ENCODE results near the gene RNPC3. TPM values are rescaled to one million over a fixed set of nuclear protein-coding genes. Genes with fewer than 3 reads are reported as not detected.
A peak's percentile ranks its signal among the peaks of the same experiment; 100 is the strongest.
"Not testable (repeated sequence)": the region's sequence is repeated elsewhere in the genome, so short reads cannot be mapped to it uniquely, and the experiment has no call there.

RNPC3 gene
- total and polyA plus RNA-seq, 8 donors: 4.7 to 46.7 (median 29.4) TPM

- TF ChIP-seq EP300 (IDR thresholded peaks at IDR 0.05) (no peak), CTCF (IDR thresholded peaks at IDR 0.05) (no peak), POLR2AphosphoS5 (IDR thresholded peaks at IDR 0.05) (no peak), POLR2A (IDR thresholded peaks at IDR 0.05) (no peak)
- intact Hi-C loops (cut with DNase I; ENCODE audit: low total_unique reads): no loop called here
Observed at GRCh38 chr1:103547840-103548239, 22.3 kb downstream of the RNPC3 start.

GRCh38 chr1:103560427-103560826 lies 34.9 kb downstream of the RNPC3 start:
- H3K4me3 ChIP-seq: no peak overlapping the region
- intact Hi-C loops (cut with DNase I; ENCODE audit: low total_unique reads): no loop called here
- H3K36me3 ChIP-seq: peaks cover 0 to 22% (median 19%) of the 10 kb centered on the region in 4 donors
- no peak overlapping the region for H3K27ac ChIP-seq
- peaks cover 0 to 16% (median 7%) of the 10 kb centered on the region in 4 donors for H3K4me1 ChIP-seq
- no peaks in the 10 kb centered on the region for H3K9me3 ChIP-seq
- no peaks in the 10 kb centered on the region for H3K27me3 ChIP-seq
- no peak for DNase-seq
- TF ChIP-seq POLR2A (IDR thresholded peaks at IDR 0.05) (no peak), CTCF (IDR thresholded peaks at IDR 0.05) (no peak), EP300 (IDR thresholded peaks at IDR 0.05) (no peak), POLR2AphosphoS5 (IDR thresholded peaks at IDR 0.05) (no peak)

More at GRCh38 chr1:103547840-103548239, 22.3 kb downstream of the RNPC3 start:
- 91 to 100% (median 91%) methylated on average over 3 of the region's 3 CpGs for WGBS, 5 donors
- no peaks in the 10 kb centered on the region for H3K9me3 ChIP-seq
- H3K27me3 ChIP-seq: no peaks in the 10 kb centered on the region
- no peak overlapping the region for H3K27ac ChIP-seq
- no peak for DNase-seq
- H3K4me3 ChIP-seq: no peak overlapping the region
- no peaks in the 10 kb centered on the region for H3K4me1 ChIP-seq
- H3K36me3 ChIP-seq: peaks cover 38 to 98% (median 96%) of the 10 kb centered on the region in 4 donors

GRCh38 chr1:103561124-103561523 lies 35.6 kb downstream of the RNPC3 start:
- Histone ChIP-seq H3K36me3 (peaks cover 0 to 15% (median 14%) of the 10 kb centered on the region in 4 donors), H3K27ac (peak overlapping the region in 3 of 5 donors; percentile 49 to 73 (median 61)), H3K4me1 (peaks cover 0 to 16% (median 7%) of the 10 kb centered on the region in 4 donors)
- H3K4me3 ChIP-seq; DNase-seq; intact Hi-C loops (cut with DNase I; ENCODE audit: low total_unique reads); H3K27me3 ChIP-seq; H3K9me3 ChIP-seq: not testable (repeated sequence)
- 45 to 66% (median 57%) methylated on average over 3 of the region's 3 CpGs for WGBS, 5 donors

DNA sequence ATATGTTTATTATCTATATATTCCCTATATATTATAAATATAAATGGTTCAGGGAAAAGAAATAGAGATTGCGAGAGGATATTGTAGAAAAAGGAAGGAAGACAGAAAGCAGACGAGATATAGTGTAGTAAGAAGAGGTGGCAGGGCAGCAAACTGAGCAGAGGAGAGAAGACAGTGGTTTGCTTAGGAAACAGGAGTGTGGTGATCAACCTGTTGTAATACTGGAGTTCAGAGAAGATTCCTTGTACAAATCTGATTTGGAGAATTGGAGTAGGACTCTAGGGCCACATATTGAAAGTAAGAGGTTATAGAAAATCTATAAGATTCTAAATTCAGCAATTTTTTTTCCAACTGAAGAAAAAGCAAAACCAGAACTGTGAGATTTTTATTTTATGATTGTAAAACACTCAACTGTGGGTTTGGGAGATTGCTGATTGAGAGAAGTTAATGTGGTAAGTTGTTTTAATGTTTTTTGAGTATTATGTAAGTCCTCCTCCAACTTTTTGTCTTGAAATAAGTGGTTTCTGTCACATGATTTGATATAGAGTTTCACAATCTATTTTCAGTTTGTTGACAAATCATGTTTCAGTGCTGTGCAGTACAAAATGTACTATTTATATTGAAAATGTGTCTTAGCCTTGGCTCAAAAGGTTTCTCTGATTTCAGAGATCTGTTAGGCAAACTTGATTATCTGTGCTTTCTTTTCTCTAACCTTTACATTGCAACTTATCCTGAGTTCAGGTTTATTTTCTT lies 36.3 kb downstream of the RNPC3 start:
- Histone ChIP-seq H3K9me3 (no peaks in the 10 kb centered on the region), H3K4me1 (peaks cover 0 to 16% (median 7%) of the 10 kb centered on the region in 4 donors), H3K27ac (peak overlapping the region; percentile 6 to 73 (median 49)), H3K36me3 (peaks cover 0 to 8% (median 8%) of the 10 kb centered on the region in 4 donors), H3K27me3 (no peaks in the 10 kb centered on the region), H3K4me3 (no peak overlapping the region)
- TF ChIP-seq POLR2A (IDR thresholded peaks at IDR 0.05) (no peak), EP300 (IDR thresholded peaks at IDR 0.05) (no peak), CTCF (IDR thresholded peaks at IDR 0.05) (no peak), POLR2AphosphoS5 (IDR thresholded peaks at IDR 0.05) (no peak)
- DNase-seq: no peak
- intact Hi-C loops (cut with DNase I; ENCODE audit: low total_unique reads): no loop called here
- WGBS, 5 donors: 54 to 76% (median 61%) methylated on average over 2 of the region's 2 CpGs

- 84 to 90% (median 88%) methylated on average over 4 of the region's 4 CpGs for WGBS, 5 donors
- no peak for TF ChIP-seq POLR2A (IDR thresholded peaks at IDR 0.05)
- no peak for TF ChIP-seq EP300 (IDR thresholded peaks at IDR 0.05)
- TF ChIP-seq POLR2AphosphoS5 (IDR thresholded peaks at IDR 0.05): no peak
- no peak for TF ChIP-seq CTCF (IDR thresholded peaks at IDR 0.05)
- H3K27me3 ChIP-seq: no peaks in the 10 kb centered on the region
- peak overlapping the region in 2 of 5 donors; percentile 61 to 73 for H3K27ac ChIP-seq
- H3K4me1 ChIP-seq: peaks cover 0 to 16% (median 7%) of the 10 kb centered on the region in 4 donors
- H3K4me3 ChIP-seq: no peak overlapping the region
- no peaks in the 10 kb centered on the region for H3K9me3 ChIP-seq
- peaks cover 0 to 7% (median 3%) of the 10 kb centered on the region in 4 donors for H3K36me3 ChIP-seq
- intact Hi-C loops (cut with DNase I; ENCODE audit: low total_unique reads): no loop called here
- DNase-seq: no peak
Observed at GRCh38 chr1:103563056-103563455, 37.6 kb downstream of the RNPC3 start.
